MV-4-11 (cell line): ENCODE results near the gene SS18L1.

Source experiments
- DNase-seq: peaks from one replicate; lab custom pipeline; 2025; lab: John Stamatoyannopoulos, UW

SS18L1 gene

DNA sequence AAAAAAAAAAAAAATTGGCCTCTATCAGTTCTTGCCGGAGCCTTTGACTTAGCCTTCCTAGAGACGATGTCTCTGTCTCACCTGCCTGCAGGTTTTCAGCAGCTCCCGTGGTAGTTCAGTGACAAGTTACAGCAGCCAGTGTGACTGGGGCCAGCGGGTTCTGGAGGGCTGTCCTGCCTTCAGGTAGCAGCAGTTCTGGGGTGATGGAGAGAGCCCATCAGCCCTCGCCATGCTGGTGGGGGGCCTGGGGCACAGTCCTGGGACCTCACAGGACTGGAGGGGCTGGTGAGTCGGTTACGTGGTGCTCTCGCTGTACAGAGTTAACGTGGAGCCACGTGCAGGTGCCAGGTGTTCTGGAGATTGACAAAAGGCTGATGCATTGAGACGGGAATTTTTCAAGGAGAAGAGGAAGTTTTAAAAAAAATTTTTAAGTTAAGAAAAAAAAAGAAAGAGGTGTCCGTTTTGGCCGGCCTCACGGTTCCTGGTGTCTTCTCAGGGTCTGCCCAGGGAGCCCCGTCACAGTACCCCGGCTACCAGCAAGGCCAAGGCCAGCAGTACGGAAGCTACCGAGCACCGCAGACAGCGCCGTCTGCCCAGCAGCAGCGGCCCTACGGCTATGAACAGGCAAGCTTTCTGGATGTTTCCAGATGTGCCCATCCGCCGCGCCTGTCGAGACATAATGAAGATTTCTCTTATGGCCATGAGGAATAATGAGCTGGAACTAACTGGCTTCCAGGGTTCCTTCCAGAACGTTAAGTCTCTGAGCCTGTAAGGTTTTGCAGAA, 30.6 kb downstream of the SS18L1 start:
- no peak for DNase-seq

- no peak for DNase-seq
Observed at GRCh38 chr20:62174870-62175624, 31.5 kb downstream of the SS18L1 start.

DNA sequence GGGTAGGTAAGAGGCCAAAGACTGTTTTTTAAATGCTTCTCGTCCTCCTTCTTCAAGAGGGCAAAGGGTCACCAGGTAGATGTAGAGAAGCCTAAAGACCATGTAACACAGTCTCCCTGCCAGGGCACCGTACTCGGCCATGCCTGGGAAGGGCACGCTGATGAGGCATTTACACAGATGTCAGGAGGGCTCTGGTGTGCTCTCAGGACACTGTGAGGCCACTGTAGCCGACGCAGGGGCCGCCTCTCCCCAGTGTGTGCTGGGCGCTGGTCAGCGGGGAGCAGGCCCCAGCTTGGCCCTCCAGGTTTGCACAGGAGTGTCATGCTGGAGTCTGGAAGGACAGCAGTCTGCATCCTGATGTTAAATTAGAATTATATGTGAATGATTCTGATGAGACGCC, 32.1 kb downstream of the SS18L1 start:
- DNase-seq: no peak

GRCh38 chr20:62176866-62177265, 33.3 kb downstream of the SS18L1 start:
- DNase-seq: no peak

GRCh38 chr20:62177307-62177706, 33.7 kb downstream of the SS18L1 start:
- no peak for DNase-seq

DNA sequence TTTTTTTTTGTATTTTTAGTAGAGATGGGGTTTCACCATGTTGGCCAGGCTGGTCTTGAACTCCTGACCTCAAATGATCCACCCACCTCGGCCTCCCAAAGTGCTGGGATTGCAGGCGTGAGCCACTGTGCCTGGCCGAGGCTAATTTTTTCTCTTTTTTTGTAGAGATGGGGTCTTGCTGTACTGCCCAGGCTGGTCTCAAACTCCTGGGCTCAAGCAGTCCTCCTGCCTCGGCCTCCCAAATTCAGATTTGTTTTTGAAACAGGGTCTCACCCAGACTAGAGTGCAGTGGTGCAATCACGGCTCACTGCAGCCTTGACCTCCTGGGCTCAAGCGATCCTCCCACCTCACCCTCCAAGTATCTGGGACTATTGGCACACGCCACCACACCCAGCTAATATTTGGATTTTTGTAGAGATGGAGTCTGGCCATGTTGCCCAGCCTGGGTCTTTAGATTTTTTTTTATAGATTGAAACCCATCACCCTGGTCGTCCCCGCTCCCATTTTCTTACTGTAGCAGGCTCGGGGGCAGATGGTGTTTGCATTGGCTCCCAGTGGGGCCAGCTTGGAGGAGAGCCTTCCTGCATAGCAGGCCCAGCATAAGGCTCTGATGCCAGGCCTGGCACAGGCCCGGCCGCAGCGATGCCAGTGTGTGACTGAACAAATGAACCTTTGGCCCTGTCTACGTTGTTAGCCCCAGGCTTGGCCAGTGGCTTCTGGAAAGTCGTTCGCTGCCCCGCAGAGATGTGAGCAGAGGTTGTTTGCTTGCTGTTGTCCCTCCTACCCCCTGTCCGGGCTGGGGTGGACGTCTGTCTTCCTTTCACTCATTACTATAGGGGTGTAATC, 35.0 kb downstream of the SS18L1 start:
- DNase-seq: no peak

- DNase-seq: no peak
Observed at GRCh38 chr20:62179162-62179504, 35.6 kb downstream of the SS18L1 start.

DNA sequence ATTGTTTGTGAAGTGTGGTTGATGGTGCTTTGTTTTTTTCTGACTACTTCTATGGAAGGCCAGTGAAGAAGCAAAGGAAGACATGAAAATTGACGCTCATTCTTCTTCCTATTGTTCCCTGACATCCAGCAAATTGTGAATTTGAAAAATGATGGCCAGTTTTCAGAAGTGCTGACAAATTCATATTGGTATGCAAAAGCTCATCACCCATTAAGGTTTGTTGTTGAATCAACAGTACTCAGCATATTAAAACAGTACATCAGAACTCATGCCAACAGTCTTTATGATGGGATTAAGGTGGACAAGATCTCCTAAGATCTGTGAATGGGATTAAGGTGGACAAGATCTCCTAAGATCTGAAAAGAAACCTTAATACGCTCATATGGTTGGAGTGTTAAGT, 38.2 kb downstream of the SS18L1 start:
- DNase-seq: no peak

GRCh38 chr20:62182469-62183425, 39.2 kb downstream of the SS18L1 start, which contains the start of gene MTG2:
TSS of gene MTG2 (plus strand) at chr20:62183028. CDS start at chr20:62193421, 10,393 bp downstream.
- peak; percentile 95 for DNase-seq

DNA sequence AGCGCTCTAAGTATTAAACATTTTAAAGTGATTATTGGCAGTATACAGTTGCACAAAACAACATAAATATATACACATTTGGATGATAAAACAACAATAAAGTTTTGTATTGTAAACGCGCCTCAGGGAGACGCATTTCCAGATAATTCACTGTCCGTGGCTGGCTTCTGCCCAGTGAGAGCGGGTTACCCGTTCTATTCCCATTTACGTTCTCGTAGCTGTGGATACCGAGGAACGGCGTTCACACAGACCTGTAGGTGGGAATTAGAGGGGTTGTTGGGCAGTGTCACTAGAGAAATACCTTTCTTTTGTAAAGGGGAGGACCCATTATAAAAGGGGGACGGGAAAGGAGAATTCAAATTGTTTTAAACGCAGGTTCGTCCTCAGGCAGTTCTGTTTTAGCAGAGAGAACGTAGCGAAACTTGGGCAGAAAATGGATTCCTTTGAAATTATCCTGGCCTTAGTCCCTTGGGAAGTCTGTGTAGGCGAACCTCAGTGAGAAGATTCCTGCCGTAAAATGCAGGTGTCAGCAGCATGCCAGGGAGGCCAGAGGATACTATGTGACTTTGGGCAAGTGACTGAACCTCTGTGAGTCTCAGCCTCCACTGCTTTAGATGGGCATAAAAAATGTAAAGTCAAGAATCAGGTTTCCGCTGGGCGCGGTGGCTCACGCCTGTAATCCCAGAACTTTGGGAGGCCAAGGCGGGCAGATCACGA, 40.0 kb downstream of the SS18L1 start:
- no peak for DNase-seq

- no peak for DNase-seq
Observed at GRCh38 chr20:62186096-62186426, 42.5 kb downstream of the SS18L1 start.

- peak; percentile 12 for DNase-seq
Observed at GRCh38 chr20:62186887-62187866, 43.6 kb downstream of the SS18L1 start.

- DNase-seq: no peak
Observed at GRCh38 chr20:62190639-62191411, 47.3 kb downstream of the SS18L1 start.

- no peak for DNase-seq
Observed at GRCh38 chr20:62191781-62192559, 48.4 kb downstream of the SS18L1 start.

DNA sequence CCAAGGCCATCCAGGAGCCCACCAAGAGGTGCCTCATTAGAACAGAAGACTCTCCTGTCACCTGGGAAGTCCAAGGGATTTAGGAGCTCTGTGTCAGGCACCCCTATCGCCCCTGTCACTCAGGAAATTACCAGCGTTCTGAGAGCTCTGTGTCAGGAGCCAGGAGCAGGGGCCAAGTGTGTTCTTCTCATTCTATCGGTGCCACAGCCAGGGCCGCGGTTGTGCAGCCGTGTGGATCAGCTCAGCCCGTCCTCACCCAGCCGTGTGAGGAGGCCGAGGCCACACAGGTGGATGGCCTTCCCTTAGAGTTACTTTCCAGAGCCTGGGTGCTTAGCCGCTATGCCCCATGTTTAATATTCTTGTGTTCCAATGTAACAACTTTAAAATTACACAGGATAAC, 49.1 kb downstream of the SS18L1 start:
- DNase-seq: no peak

- no peak for DNase-seq
Observed at GRCh38 chr20:62193079-62194025, 49.8 kb downstream of the SS18L1 start.

- DNase-seq: no peak
Observed at GRCh38 chr20:62195075-62195405, 51.5 kb downstream of the SS18L1 start.
